OCI-LY3 (cell line): ENCODE data around the gene RREB1.

Source experiments
- EZH2phosphoT487 ChIP-seq: fragments of 200-600 bp; shearing (Covaris generic); IDR thresholded peaks from 2 replicates; pipeline ENCODE4 v1.6.1; 2018; ENCODE audit warnings: antibody characterized with exemption, mixed run types, low read depth
- TF ChIP-seq, protein P1 (sequence below): fragments of 200-600, 300-600 bp; sonication (generic); IDR thresholded peaks from 2 replicates; pipeline ENCODE4 v1.5.1; 2014; ENCODE audit warnings: antibody characterized with exemption, low read length, low read depth

- TF ChIP-seq, protein P1, sequence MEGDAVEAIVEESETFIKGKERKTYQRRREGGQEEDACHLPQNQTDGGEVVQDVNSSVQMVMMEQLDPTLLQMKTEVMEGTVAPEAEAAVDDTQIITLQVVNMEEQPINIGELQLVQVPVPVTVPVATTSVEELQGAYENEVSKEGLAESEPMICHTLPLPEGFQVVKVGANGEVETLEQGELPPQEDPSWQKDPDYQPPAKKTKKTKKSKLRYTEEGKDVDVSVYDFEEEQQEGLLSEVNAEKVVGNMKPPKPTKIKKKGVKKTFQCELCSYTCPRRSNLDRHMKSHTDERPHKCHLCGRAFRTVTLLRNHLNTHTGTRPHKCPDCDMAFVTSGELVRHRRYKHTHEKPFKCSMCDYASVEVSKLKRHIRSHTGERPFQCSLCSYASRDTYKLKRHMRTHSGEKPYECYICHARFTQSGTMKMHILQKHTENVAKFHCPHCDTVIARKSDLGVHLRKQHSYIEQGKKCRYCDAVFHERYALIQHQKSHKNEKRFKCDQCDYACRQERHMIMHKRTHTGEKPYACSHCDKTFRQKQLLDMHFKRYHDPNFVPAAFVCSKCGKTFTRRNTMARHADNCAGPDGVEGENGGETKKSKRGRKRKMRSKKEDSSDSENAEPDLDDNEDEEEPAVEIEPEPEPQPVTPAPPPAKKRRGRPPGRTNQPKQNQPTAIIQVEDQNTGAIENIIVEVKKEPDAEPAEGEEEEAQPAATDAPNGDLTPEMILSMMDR, result no peak
- TF ChIP-seq EZH2phosphoT487, result no peak
These were observed 61.5 kb downstream of the RREB1 start for GRCh38 chr6:7169296-7169721.
